Lung (tissue), 12 donors: Measurements from ENCODE around the gene GPR179. TPM values are rescaled to one million over a fixed set of nuclear protein-coding genes. Genes with fewer than 3 reads are reported as not detected.
"Not testable (repeated sequence)": the region's sequence is repeated elsewhere in the genome, so short reads cannot be mapped to it uniquely, and the experiment has no call there.

Experiments used
- ATAC-seq: fragments of 200-7000 bp; cut with Tn5 transposase; one replicate; pipeline ENCODE4 v1.9.1; 2020; ENCODE audit warnings: moderate number of reproducible peaks; ENCODE audit not compliant: insufficient read depth, low FRiP score
- DNase-seq, 3 donors: peaks; one replicate each; pipeline ENCODE4 v3.0.0-alpha.2; 2013 to 2017
- H3K27ac ChIP-seq, 2 donors: one replicate each; pipeline ENCODE4 v1.5.1; 2013; ENCODE audit warnings: mild to moderate bottlenecking in 2 of 2, moderate library complexity in 2 of 2, control low read depth in 1 of 2, inconsistent platforms in 1 of 2, low read depth in 1 of 2, low read length in 1 of 2
- H3K27me3 ChIP-seq, 3 donors: one replicate each; pipeline ENCODE4 v1.5.1; 2013; ENCODE audit warnings: low read length in 2 of 3; ENCODE audit not compliant: control insufficient read depth in 3 of 3, insufficient read depth in 3 of 3
- H3K36me3 ChIP-seq, 4 donors: one replicate each; pipeline ENCODE4 v1.5.1; 2013; ENCODE audit warnings: low read length in 4 of 4, mild to moderate bottlenecking in 1 of 4, moderate library complexity in 1 of 4; ENCODE audit not compliant: control insufficient read depth in 4 of 4, insufficient read depth in 4 of 4
- H3K4me1 ChIP-seq, 5 donors: one replicate each; pipeline ENCODE4 v1.5.1; 2013; ENCODE audit warnings: low read length in 5 of 5, mild to moderate bottlenecking in 2 of 5, moderate library complexity in 1 of 5; ENCODE audit not compliant: control insufficient read depth in 5 of 5, insufficient read depth in 5 of 5
- H3K4me3 ChIP-seq: one replicate; pipeline ENCODE4 v1.5.1; 2013; ENCODE audit warnings: mild to moderate bottlenecking, control low read depth, moderate library complexity
- H3K9ac ChIP-seq, 2 donors: one replicate each; pipeline ENCODE4 v1.5.1; 2013; ENCODE audit warnings: low read length in 2 of 2, control low read depth in 1 of 2; ENCODE audit not compliant: insufficient read depth in 1 of 2
- H3K9me3 ChIP-seq, 4 donors: one replicate each; pipeline ENCODE4 v1.5.1; 2013; ENCODE audit warnings: low read length in 3 of 4, mild to moderate bottlenecking in 1 of 4, moderate library complexity in 1 of 4; ENCODE audit not compliant: control insufficient read depth in 4 of 4, insufficient read depth in 3 of 4
- WGBS, 2 donors: extraction: QIAGEN DNeasy Blood & Tissue Kit; methylation state at CpG; one replicate each; pipeline ENCODE4 v1.1.7; 2013; 5-methylcytosine and 5-hydroxymethylcytosine counted together
- polyA plus RNA-seq, 2 donors: library from polyadenylated mRNA; stranded (reverse); fragments of 200-250 nt; gene quantifications; one replicate each; pipeline ENCODE4 v1.2.1, GENCODE V29; 2013
- total RNA-seq, 2 donors: library from RNA; depleted of rRNA in 1 of 2; stranded (reverse); fragments of >200 nt in 1 of 2; gene quantifications; one replicate each; pipeline ENCODE4 v1.2.1, GENCODE V29; 2014 to 2021
- TF ChIP-seq, protein P1 (sequence below): IDR thresholded peaks from 2 replicates; pipeline ENCODE4 v1.5.1; 2012; ENCODE audit warnings: mild to moderate bottlenecking; ENCODE audit errors: control extremely low read depth, extremely low read depth
- donor health status: control.
- donor health status: control.
- donor health status: Bipolar disorder and iron deficiency.
- donor health status: healthy.
- donor health status: DM: yes; HTN: yes; CAD: no.

Gene GPR179
- total and polyA plus RNA-seq, 4 donors, result 0.03 to 0.31 (median 0.11) TPM

- Histone ChIP-seq H3K4me3 (no peak overlapping the region), H3K36me3 (peaks cover 4 to 14% (median 8%) of the 10 kb centered on the region in 4 donors), H3K9ac (no peak overlapping the region), H3K27ac (no peak overlapping the region), H3K4me1 (peaks cover 0 to 6% (median 0%) of the 10 kb centered on the region in 5 donors), H3K27me3 (no peaks in the 10 kb centered on the region), H3K9me3 (no peaks in the 10 kb centered on the region)
- ATAC-seq (no peak), DNase-seq (no peak)
- 87 to 90% methylated on average over 3 of the region's 3 CpGs for WGBS, 2 donors
- TF ChIP-seq, protein P1, sequence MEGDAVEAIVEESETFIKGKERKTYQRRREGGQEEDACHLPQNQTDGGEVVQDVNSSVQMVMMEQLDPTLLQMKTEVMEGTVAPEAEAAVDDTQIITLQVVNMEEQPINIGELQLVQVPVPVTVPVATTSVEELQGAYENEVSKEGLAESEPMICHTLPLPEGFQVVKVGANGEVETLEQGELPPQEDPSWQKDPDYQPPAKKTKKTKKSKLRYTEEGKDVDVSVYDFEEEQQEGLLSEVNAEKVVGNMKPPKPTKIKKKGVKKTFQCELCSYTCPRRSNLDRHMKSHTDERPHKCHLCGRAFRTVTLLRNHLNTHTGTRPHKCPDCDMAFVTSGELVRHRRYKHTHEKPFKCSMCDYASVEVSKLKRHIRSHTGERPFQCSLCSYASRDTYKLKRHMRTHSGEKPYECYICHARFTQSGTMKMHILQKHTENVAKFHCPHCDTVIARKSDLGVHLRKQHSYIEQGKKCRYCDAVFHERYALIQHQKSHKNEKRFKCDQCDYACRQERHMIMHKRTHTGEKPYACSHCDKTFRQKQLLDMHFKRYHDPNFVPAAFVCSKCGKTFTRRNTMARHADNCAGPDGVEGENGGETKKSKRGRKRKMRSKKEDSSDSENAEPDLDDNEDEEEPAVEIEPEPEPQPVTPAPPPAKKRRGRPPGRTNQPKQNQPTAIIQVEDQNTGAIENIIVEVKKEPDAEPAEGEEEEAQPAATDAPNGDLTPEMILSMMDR, result no peak
Measured at GRCh38 chr17:38317081-38317480, 26.7 kb downstream of the GPR179 start.

GRCh38 chr17:38315497-38315896 lies 28.3 kb downstream of the GPR179 start:
- Histone ChIP-seq H3K27ac (no peak overlapping the region), H3K36me3 (peaks cover 4 to 13% (median 9%) of the 10 kb centered on the region in 4 donors), H3K9ac (no peak overlapping the region), H3K9me3 (no peaks in the 10 kb centered on the region), H3K4me3 (no peak overlapping the region), H3K4me1 (no peaks in the 10 kb centered on the region), H3K27me3 (no peaks in the 10 kb centered on the region)
- ATAC-seq, result no peak
- DNase-seq, result no peak
- TF ChIP-seq, protein P1, result no peak
- 62 to 64% methylated on average over 3 of the region's 3 CpGs for WGBS, 2 donors

GRCh38 chr17:38296834-38297517 lies 46.8 kb downstream of the GPR179 start, which contains the start of gene MRPL45:
Gene MRPL45, plus strand, starts transcription at chr17:38297168. Its CDS starts 16 bp downstream, at chr17:38297184.
- not testable (repeated sequence) for H3K4me1 ChIP-seq, H3K9me3 ChIP-seq, H3K27me3 ChIP-seq, H3K36me3 ChIP-seq
- DNase-seq (peak; percentile 98 to 99 (median 98)), ATAC-seq (peak; percentile 94)
- Histone ChIP-seq H3K27ac (peak within 1 kb of the TSS; percentile 63 to 84), H3K4me3 (peak within 1 kb of the TSS; percentile 58), H3K9ac (peak within 1 kb of the TSS; percentile 77 to 85)
- 0 to 1% methylated on average over 46 to 48 of the region's 48 CpGs for WGBS, 2 donors

GRCh38 chr17:38295602-38296365 lies 48.0 kb downstream of the GPR179 start:
- H3K4me1 ChIP-seq, H3K9me3 ChIP-seq, H3K4me3 ChIP-seq, ATAC-seq, H3K36me3 ChIP-seq, H3K27ac ChIP-seq, H3K9ac ChIP-seq, H3K27me3 ChIP-seq: not testable (repeated sequence)
- DNase-seq, result peak in 1 of 3 donors; percentile 12
- WGBS, 2 donors, result 74 to 79% methylated on average over 20 to 21 of the region's 21 CpGs

- ATAC-seq, H3K36me3 ChIP-seq, H3K27me3 ChIP-seq, DNase-seq, H3K4me3 ChIP-seq, H3K27ac ChIP-seq, H3K9me3 ChIP-seq, H3K9ac ChIP-seq, H3K4me1 ChIP-seq: not testable (repeated sequence)
- 82 to 88% methylated on average over 1 of the region's 1 CpG for WGBS, 2 donors
Measured at GRCh38 chr17:38289760-38290159, 54.0 kb downstream of the GPR179 start.

- peak; percentile 22 to 42 (median 38) for DNase-seq
- not testable (repeated sequence) for H3K4me1 ChIP-seq, ATAC-seq, H3K27me3 ChIP-seq, H3K9me3 ChIP-seq, H3K36me3 ChIP-seq, H3K27ac ChIP-seq, H3K9ac ChIP-seq, H3K4me3 ChIP-seq
- 61 to 64% methylated on average over 7 to 10 of the region's 12 CpGs for WGBS, 2 donors
Measured at GRCh38 chr17:38288217-38288827, 55.4 kb downstream of the GPR179 start.
